Measurements from ENCODE around the gene EREG.

The EREG gene

DNA sequence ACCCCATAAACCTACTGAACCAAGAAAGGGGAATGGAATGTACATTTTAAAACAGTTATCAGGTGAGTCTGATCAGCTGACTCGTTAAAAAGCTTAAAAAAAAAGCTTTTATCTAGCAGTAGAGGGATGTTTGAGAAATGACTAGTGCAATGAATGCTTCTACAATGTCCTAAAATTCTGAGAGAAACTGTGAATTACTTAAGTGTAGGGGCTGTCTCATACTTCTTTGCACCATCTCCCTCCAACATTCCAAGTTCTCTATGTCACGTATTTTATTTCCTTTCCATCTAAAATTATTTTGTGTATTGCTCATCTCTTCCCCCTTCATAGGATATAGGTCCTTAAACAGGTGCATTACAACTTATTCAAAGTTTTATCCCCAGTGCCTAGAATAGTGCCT lies 68.1 kb downstream of the EREG start:
- no peak for DNase-seq

DNA sequence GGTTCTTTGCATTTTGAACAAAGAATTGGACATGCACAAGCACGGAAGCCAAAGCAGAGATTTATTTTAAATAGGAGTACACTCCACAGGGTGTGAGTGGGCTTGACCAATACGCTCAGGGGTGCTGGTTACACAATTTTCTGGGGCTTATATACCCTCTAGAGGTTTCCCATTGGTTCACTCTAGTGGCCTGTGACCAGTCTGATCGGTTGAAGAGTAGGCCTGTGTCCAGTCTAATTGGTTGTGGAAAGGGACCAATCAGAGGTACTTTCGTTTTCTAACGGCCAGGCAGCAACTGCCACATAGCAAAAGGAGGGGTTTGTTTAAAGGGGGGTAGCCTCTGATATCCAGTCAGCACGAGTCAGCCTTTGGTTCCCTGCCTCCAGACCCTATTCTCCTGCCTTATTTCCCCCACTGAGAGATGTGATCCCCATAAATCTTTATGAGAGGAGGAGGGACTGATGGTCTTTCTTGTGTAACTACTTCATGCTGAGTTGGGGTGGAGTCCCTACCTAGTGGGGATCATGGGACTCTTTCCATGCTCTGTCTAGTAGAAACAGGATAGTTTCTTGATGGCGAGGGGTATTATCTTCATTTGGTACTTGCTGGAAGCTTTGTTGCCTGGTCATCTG lies 68.7 kb downstream of the EREG start:
- no peak for DNase-seq

GRCh38 chr4:74435296-74435695 lies 70.4 kb downstream of the EREG start:
- DNase-seq, result no peak

DNA sequence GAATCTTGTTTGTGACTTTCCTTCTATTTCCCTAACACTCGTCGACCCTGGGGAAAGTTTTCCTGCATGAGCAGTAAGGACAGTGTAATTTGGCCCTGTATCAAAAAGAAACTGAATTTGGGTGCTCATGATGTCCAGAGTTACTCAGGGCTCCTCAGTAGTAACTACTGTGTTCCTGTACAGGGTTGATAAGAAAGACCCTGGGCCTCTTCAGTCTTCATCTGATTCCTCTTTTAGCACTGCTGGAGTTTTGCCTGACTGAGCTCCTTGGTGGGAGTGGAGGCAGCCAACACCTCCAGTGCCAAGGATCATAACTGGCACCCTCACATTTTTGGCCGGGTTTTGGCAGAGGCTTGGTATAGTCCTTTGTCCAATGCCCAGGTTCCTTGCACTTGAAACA lies 72.9 kb downstream of the EREG start:
- DNase-seq, result no peak
